Embryonic facial prominence (tissue), 1 donor: ENCODE measurements around the gene DYSF.
"Not testable (repeated sequence)": the region's sequence is repeated elsewhere in the genome, so short reads cannot be mapped to it uniquely, and the experiment has no call there.

Experiments used
- DNase-seq: peaks from one replicate; pipeline ENCODE4 v3.0.0-alpha.2; 2016; ENCODE audit errors: extremely low spot score

DYSF gene

DNA sequence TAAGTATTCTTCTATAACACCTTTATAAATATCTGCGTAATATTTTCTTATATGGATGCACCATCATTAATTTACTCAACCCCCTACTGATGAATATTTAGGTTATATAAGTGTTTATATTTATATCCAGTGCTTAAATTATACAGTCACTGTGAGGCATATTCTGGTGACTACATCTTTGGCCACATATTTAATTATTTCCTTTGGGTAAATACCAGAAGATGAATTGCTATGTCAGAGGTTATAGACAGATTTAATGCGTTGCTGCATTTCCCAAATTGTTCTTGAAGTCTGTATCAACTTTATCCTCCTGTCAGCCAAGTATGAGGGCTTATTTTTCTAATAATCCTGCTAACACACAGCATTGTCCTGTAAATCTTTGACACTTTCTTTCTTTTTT, 18.7 kb downstream of the DYSF start:
- no peak for DNase-seq

DNA sequence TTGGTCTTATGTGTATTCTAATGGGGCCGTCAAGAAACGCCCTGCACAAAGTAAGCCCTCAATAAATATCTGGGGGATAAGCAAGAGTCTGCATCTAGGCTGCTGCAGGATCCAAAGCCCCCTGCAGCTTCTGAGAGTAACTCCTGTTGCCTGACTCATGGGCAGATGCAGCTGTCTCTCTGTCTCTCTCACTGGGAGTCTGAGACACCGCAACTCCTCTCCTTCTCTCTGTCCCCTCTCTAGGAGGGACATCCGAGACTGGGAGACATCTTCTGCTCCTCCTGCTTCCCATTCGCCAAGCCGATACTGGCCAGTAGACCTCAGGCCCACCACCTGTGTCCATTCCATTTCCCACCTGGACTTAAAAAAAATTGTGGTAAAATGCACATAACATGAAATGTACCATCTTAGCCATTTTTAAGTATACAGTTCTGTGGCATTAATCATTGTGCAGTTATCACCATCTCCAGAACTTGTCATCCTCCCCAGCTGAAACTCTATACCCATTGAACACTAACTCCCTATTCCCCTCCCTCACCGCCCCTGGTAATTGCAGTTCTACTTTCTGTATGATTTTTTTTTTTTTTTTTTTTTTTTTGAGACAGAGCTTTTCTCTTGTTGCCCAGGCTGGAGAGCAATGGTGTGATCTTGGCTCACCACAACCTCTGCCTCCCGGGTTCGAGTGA, 20.1 kb downstream of the DYSF start:
- DNase-seq, result no peak

DNA sequence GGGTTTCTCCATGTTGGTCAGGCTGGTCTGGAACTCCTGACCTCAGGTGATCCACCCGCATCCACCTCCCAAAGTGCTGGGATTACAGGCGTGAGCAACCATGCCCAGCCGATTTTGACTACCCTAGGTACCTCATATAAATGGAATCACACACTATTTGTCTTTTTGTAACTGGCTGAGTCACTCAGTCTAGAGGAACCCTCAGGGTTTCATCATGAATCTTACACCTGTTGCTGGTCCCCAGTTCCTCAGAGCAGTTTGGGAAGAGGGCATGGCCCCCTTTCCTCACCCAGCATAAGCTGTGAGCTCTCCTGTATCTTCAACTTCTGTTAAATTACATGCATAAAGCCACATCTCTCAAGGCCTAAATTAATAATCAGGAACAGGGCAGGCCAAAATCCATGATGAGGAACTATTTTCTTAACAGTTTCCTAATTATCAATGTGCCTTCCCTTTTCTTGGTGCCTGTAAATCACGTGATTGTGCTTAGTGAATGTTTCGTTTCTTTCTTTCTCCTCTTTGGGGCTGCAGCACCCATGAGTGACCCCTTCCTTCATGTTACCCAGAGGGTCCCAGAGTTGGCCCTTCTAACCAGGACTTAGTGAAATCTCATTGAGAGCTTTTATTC, 20.9 kb downstream of the DYSF start:
- DNase-seq, result no peak

DNA sequence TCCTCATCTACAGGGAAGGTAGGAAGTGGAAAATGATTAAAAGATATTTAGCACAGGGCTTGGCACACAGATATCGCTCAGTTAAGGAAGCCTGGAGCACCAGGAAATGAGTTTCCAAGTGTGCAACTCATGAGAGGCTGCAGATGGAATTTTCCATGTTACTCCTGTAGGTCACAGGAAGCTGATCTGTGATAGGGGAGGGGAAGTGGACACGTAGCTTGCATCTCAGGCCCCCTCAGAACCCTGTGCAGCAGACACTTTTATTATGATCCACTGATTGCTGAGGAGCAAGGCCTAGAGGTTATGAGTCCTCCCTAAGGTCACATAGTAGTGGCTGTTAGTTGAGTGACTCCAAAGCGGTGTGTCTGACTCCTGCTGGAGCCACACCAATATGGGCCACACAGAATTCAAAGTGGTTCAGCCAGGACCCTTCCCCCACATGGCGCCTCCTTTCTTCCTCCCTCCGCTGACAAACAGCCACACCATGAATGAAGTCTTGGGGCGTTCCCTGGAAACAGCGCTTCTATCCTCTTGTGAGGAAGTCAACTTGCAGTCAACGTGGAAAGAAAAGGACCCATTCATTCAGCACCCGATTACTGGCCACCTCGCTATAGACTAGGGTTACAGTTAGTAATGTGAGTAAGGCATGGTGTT, 21.5 kb downstream of the DYSF start:
- DNase-seq, result no peak

DNA sequence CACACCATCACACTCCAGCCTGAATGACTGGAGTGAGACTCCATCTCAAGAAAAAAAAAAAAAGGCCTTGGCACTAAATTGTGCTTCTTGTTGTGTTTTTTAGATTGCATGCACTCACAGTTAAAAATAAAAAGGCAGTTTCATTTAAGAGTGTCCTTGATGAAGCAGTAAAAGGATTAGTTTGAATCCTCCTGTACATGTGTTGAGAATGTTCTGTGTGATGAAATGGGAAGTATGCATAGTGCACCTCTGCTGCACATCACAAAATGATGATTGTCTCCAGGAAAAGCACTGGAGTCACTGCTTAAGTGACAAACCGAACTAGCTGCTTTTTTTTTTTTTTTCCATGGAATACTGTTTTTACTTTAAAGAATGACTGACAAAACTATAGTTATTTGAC, 23.1 kb downstream of the DYSF start:
- no peak for DNase-seq

DNA sequence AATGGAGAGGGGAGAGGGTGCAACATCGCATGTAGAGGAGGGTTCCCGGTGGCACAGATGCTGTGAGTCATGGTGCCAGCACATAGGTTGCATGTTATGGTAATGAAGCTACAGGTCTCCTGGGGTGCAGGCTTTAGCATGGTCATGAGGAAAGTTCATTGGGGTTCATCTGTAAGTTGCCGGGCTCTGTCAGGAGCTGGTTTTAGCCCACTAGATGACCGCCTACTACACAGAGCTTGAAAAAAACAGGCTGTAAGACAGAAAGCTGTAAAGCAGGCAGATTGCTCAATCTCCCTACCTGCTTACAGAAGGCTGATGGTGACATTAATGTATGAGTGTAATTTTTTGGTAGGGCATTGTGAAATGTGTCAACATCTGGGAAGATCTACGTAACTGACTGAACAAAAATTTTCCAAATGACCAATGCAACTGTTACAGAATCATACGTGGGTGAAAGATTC, 23.9 kb downstream of the DYSF start:
- no peak for DNase-seq

DNA sequence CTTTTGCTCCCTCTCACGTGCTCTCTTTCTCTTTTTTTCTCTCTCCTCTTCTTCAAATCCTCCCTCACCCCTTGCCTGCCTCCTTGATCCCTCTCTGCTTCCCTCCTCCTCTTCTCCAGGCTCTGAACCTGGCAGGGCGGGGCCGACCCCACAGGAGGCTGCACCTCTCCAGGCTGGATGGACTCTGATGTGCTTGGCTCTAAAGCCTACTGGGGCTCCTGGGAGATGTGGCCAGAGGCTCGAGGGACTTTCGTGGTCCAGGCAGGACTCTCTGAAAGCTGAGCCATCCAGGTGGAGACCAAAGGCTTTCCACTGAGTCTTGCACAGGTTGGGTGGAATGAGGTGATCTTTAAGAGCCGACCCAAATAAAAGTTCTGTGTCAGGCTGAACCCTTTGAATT, 25.4 kb downstream of the DYSF start:
- no peak for DNase-seq

DNA sequence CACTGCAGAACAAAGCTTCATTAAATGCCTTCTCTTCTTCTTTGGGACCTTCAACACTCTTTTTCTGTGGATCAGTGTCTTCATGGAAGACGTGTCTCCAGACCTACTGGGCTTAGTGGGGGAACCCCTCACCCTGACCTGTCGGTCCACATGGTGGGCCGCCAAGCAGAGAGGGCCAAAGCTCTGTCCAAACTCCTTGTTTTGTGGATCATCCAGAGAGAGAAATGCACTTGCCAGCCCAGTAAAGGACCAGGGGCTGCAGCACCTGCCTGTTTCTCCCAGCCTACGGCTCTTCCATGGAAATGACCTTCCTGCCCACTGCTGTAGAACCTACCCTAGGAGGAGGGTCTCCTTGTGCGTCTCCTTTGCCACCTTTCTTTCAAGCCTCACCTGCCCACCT, 25.9 kb downstream of the DYSF start:
- DNase-seq, result no peak

DNA sequence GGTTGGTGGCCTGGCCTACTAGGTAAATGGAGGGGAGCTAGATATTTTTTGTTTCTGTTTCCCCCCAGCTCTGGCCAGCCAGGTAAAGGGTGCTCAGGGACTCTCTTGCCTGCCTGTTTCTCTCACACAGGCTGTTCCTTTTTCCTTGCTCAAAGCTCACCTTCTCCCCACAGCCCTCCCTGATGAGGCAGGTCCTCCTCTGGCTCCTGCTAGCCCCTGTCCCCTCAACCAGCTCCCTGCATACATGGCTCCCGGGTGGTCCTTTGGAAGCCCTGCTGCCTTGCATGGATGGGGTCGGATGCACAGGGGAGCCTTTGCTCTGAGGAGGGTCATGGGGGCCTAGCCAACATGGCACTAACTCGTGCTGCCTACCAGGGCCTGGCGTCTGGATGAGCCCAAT, 27.8 kb downstream of the DYSF start:
- DNase-seq, result no peak

DNA sequence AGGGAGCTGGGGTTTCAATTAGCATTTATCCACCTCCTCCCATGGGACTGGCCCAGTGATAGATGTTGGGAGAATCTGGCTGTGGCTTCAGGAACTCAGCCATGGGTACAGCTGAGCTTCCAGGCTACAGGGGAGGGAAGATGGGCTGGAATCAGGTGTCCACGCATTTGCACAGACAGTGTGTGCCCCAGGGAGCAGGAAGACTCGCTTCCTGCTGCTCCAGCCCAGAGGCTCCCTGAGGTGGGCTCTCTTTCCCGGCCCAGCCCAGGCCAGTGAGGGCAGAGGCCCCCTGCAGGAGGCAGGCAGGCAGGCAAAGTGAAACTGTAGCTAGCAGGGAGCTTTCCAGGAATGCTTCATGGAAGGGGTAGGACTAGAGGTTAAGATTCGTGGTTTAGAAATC, 28.7 kb downstream of the DYSF start:
- no peak for DNase-seq

DNA sequence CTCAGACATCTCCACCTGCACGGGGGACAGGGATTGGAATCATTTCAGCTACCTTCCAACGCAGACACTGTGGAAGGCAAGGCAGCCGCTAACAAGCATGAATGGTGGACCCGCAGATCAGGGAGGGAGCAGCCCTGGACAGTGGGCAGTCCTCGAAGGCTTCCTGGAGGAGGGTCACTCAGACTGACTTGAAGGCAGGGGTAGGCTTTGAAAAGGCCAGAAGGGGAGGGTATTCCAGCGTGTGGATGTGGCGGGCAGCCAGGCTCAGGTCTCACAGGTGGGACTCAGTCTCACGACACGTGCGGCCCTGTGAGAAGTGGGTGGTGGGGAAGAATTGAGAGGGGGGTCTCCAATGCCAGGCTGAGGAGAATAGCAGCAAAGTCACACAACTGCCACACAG, 29.9 kb downstream of the DYSF start:
- DNase-seq, result no peak

DNA sequence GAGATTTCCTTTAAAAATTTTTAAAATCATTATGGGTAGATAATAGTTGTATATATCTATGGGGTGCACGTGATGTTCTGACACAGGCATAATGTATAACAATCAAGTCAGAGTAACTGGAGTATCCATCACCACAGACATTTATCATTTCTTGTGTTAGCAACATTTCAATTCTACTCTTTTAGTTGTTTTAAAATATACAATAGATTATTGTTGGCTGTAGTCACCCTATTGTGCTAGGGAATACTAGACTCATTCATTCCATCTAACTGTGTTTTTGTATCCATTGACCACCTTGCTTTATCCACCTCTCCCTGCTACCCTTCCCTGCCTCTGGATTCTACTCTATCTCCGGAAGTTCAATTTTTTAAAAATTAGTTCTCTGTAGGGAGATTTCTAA, 31.0 kb downstream of the DYSF start:
- DNase-seq, result no peak

DNA sequence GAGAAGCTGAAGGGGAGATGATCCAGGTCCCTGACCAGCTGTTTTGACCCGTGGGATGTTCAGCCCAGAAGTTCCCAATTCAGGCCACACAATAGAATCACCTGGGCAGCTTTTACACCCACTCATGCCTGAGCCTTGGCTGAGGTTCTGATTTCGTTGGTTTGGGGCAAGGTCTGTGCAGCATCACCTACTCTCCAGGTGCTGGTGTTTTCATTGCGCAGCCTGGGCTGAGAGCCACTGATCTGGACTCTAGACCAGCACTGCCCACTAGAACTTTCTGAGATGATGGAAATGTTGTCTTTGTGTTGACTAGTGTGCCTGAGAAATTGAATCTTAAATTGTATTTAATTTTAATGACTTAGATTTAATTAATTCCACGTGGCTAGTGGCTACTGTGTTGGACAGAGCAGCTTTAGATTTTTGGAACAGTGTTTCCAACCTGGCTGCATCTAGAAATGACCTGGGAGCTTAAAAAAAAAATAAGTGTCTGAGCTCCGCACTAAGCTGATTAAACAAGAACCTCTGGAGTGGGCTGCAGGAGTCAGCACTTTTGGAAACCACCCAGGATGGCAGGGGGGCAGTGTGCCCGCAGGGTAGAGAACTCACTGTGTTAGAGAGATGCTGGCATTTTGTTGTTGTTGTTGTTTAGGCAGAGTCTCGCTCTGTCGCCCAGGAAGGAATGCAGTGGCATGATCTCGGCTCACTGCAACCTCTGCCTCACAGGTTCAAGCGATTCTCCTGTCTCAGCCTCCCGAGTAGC, 33.7 kb downstream of the DYSF start:
- DNase-seq, result no peak

DNA sequence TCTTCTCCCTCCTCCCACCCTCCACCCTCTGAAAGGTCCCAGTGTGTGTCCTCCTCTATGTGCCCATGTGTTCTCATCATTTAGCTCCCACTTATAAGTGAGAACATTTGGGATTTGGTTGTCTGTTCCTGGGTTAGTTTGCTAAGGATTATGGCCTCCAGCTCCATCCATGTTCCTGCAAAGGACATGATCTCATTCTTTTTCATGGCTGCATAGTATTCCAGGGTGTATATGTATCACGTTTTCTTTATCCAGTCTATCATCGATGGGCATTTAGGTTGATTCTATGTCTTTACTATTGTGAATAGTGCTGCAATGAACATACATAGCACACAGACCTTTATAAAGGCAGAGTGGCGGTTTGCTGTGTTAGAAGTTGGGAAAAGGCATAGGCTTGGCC, 38.2 kb downstream of the DYSF start:
- not testable (repeated sequence) for DNase-seq

DNA sequence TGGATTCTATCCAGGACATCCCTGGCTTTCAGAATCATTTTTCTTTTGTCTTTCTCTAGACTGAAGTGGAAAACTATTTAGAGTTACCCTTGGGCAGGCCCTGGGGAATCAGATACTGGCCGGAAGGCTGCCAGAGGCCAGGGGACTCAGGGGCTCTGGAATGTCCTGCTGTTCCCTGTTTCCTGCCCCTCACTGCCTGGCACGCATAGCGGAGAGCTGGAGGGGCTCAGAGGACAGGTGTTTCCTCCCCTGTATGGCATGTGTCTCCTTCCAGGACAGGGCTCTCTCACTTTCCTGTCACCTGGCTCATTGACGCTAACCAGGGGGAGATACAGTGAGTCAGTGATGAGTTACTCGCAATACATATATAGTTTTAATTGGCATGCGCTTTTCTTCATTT, 38.8 kb downstream of the DYSF start:
- no peak for DNase-seq

DNA sequence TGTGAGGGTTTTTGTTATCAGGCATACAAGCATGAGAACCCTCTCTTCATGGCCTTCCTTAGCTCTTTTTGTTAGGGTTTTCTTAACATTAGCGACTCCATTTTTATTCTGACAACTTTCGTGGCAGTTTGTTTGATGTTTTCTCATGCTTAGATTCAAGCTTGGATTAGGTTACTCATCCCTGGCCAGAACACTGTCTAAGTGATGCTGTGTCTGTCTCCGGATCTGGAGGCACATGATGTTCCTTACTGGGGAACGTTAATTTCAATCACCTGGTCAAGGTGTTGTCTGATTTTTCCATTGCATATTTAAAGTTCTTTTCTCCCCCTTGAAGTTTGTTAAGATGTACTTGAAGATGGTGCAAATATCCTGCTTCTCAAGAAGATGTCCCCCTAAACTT, 40.7 kb downstream of the DYSF start:
- no peak for DNase-seq

DNA sequence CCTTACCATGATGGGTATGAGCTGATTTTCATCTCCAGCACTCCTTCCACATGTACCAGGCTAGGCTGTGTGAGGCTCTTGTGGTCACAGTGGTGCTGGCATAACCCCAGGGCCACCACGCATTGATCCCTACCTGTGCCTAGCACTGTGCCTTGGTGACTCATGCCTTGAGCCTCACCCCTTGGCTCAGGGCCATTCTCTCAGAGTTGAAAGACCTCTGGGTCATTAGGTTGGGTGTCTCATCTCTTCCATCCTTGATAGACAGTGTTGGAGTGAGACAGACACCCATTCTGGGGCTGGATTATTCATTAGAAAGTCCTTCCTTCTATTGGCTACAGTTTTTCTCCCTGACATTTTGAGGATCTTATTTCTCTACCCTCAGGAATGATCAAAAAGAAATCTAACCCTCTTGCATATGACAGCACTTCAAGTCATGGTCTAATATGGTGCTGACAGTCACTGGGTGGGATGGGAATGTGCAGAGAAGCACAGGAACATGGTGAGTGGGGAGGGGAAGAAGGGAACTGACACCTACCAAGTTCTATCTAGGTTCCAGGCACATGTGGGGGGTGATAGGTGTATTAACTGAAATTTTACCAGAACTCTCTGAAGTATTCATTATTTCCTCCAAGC, 41.3 kb downstream of the DYSF start:
- DNase-seq, result no peak

DNA sequence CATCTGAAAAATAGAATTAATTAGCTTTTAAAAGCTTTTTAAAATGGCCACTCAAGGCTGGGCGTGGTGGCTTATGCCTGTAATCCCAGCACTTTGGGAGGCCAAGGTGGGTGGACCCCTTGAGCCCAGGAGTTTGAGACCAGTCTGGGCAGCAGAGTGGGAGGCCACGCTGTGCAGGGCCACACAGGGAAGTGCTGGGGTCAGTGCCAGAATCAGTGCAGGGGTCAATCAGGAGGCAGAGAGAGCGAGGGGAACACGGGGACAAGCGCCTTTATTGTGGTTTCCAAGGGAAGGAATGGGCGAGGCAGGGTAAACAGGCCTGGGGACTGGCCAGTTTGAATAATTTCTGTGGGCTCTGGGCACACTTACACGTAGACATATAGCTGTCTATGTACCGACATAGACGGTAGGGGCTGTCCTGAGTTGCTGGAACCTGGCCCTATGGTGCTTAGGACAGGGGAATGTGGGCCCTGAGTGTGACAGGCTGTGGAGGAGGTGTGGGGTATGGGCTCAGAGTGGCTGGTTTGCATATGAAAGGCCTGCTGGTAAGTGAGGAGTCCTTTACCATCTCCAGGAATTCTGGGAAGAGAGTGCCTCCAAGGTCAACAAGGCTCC, 42.9 kb downstream of the DYSF start:
- no peak for DNase-seq

DNA sequence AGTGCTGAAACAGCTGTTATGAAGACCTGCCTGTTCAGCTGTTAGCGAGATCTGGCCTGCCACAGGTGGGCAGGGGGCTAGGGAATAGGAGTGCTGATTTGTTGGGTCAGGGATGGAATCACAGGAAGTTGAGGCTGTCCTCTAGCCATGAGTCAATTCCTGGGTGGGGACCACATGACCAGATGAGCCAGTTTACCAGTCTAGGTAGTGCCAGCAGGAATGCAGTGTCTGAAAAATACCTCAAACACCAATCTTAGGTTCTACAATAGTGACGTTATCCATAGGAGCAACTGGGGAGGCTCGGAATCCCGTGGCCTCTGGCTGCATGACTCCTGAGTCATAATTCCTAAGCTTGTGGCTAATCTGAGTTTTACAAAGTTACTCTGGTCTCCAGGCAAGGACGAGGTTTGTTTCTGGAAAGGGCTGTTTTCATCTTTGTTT, 44.9 kb downstream of the DYSF start:
- DNase-seq, result no peak

DNA sequence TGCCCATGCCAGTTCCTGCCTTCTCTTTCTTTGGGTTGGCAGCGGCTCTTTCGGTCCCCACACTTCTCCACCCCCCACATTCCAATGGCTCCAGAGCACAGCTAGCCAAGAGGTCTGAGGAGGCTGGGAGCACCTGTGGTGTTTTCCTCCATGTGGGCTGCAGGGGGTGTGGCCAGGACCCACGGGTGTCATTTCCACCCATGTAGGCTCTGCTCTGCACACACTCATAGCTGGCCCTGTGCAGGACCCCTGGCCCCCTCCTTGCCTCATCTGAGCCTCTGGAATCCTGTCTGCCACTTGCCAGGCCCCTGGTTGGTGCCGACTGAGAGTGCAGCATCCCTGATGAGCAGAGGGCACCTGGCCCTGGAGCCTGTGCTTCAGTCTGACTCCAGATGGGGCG, 46.3 kb downstream of the DYSF start:
- DNase-seq, result no peak

DNA sequence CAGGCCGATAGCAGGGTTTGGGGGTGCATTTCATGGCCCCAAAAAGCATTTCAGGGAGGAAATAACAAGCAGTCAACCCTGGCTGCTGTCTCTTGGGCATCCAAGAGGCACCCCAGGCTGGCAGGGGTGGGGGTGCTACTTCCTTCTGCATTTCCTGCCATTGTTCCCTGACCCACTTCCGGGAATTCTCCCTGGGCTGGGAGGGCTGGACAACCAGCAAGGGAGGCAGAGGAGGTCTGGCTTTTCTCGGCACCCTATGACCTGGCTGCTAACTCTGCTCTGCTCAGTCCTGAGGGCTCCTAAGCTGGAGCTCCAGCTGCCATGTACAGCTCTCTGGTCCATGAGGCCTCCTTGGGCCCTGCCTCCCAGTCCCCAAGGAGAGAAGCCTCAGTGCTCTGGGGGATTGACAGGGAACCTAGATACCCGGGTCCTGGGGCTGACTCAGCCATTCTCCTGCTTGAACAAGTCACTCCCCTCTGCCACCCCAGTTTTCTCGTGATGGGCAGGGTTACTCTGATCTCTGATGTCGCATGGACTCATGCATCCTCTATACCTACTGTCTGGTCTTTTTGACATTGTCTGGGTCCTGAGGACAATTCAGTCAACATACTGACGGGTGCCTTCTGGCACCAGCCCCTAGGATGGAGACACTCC, 47.2 kb downstream of the DYSF start:
- DNase-seq, result no peak
